Measurements from ENCODE around the gene SAMD4A. TPM values are rescaled to one million over a fixed set of nuclear protein-coding genes. Genes with fewer than 3 reads are reported as not detected.

The SAMD4A gene
- total and polyA plus RNA-seq, 2 donors (not counting 1 experiment from before 2014, with no cell fraction given), result 9.3 to 39.8 TPM

- Histone ChIP-seq H2AFZ (ENCODE audit: low read length) (no peak overlapping the region), H3K79me2 (ENCODE audit: control insufficient read depth, insufficient read depth, low read length) (peaks cover 61% of the 10 kb centered on the region), H3K27ac (ENCODE audit: insufficient read depth, low read length) (no peak overlapping the region), H3K9ac (ENCODE audit: insufficient read depth, low read length) (no peak overlapping the region), H3K4me2 (ENCODE audit: extremely low read depth, insufficient read depth, low read length) (no peak overlapping the region), H4K20me1 (ENCODE audit: control insufficient read depth, extremely low read depth, insufficient read depth, low read length) (peaks cover 2% of the 10 kb centered on the region), H3K4me3 (replicated peaks in 1 of 4; ENCODE audit: control extremely low read depth in 1 of 4, insufficient read depth in 1 of 4, low read depth in 3 of 4, low read length in 4 of 4) (no peak overlapping the region), H3K9me3 (ENCODE audit: control insufficient read depth, insufficient read depth, low read depth, low read length) (no peaks in the 10 kb centered on the region), H3K4me1 (ENCODE audit: control insufficient read depth, extremely low read depth, insufficient read depth, low read length) (no peaks in the 10 kb centered on the region), H3K27me3 (ENCODE audit: control insufficient read depth, insufficient read depth, low read length) (no peaks in the 10 kb centered on the region), H3K36me3 (ENCODE audit: control insufficient read depth, insufficient read depth, low read length) (no peaks in the 10 kb centered on the region)
- TF ChIP-seq EZH2 (IDR thresholded peaks at IDR 0.05; ENCODE audit: low read length, missing control alignments), result no peak
- no peak for TF ChIP-seq CTCF (conservative IDR thresholded peaks at IDR 0.05 in 1 of 2, IDR thresholded peaks at IDR 0.05 in 1 of 2; ENCODE audit: low read depth in 1 of 2, low read length in 2 of 2)
- DNase-seq (ENCODE audit: low read depth in 2 of 2), result no peak
These were observed 137.8 kb downstream of the SAMD4A start for GRCh38 chr14:54704768-54705167.

DNA sequence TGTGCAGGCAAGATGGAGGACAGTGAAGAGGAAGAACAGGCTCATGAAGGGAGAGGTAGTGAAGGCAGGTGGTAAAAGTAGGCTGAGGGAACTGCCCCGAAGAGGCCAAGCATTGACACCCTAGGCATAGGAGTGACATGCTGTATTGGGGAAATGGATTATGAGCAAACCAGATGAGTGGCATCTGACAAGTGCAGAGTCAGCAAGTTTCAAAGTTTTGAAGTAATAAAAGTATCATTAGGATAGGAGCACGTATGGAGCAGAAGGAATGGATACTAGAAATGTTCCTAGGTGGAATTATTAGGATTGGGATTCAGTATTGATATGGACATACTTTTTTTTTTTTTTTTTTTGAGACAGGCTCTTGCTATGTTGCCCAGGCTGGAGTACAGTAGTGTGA, 139.8 kb downstream of the SAMD4A start:
- no peak overlapping the region for H3K9ac ChIP-seq (ENCODE audit: insufficient read depth, low read length)
- no peak overlapping the region for H3K4me3 ChIP-seq (replicated peaks in 1 of 4; ENCODE audit: control extremely low read depth in 1 of 4, insufficient read depth in 1 of 4, low read depth in 3 of 4, low read length in 4 of 4)
- no peak for DNase-seq (ENCODE audit: low read depth in 2 of 2)
- no peak overlapping the region for H3K4me2 ChIP-seq (ENCODE audit: extremely low read depth, insufficient read depth, low read length)
- peaks cover 2% of the 10 kb centered on the region for H4K20me1 ChIP-seq (ENCODE audit: control insufficient read depth, extremely low read depth, insufficient read depth, low read length)
- H3K4me1 ChIP-seq (ENCODE audit: control insufficient read depth, extremely low read depth, insufficient read depth, low read length), result no peaks in the 10 kb centered on the region
- no peak for TF ChIP-seq EZH2 (IDR thresholded peaks at IDR 0.05; ENCODE audit: low read length, missing control alignments)
- no peak for TF ChIP-seq CTCF (conservative IDR thresholded peaks at IDR 0.05 in 1 of 2, IDR thresholded peaks at IDR 0.05 in 1 of 2; ENCODE audit: low read depth in 1 of 2, low read length in 2 of 2)
- H3K79me2 ChIP-seq (ENCODE audit: control insufficient read depth, insufficient read depth, low read length), result peaks cover 67% of the 10 kb centered on the region
- H2AFZ ChIP-seq (ENCODE audit: low read length), result no peak overlapping the region
- H3K36me3 ChIP-seq (ENCODE audit: control insufficient read depth, insufficient read depth, low read length), result no peaks in the 10 kb centered on the region
- no peak overlapping the region for H3K27ac ChIP-seq (ENCODE audit: insufficient read depth, low read length)
- H3K9me3 ChIP-seq (ENCODE audit: control insufficient read depth, insufficient read depth, low read depth, low read length), result no peaks in the 10 kb centered on the region
- H3K27me3 ChIP-seq (ENCODE audit: control insufficient read depth, insufficient read depth, low read length), result no peaks in the 10 kb centered on the region

- TF ChIP-seq EZH2 (IDR thresholded peaks at IDR 0.05; ENCODE audit: low read length, missing control alignments), result no peak
- no peak for TF ChIP-seq CTCF (conservative IDR thresholded peaks at IDR 0.05 in 1 of 2, IDR thresholded peaks at IDR 0.05 in 1 of 2; ENCODE audit: low read depth in 1 of 2, low read length in 2 of 2)
- no peak overlapping the region for H2AFZ ChIP-seq (ENCODE audit: low read length)
- no peak overlapping the region for H3K4me3 ChIP-seq (replicated peaks in 1 of 4; ENCODE audit: control extremely low read depth in 1 of 4, insufficient read depth in 1 of 4, low read depth in 3 of 4, low read length in 4 of 4)
- no peak overlapping the region for H3K27ac ChIP-seq (ENCODE audit: insufficient read depth, low read length)
- peaks cover 6% of the 10 kb centered on the region for H3K4me1 ChIP-seq (ENCODE audit: control insufficient read depth, extremely low read depth, insufficient read depth, low read length)
- H3K4me2 ChIP-seq (ENCODE audit: extremely low read depth, insufficient read depth, low read length), result no peak overlapping the region
- H4K20me1 ChIP-seq (ENCODE audit: control insufficient read depth, extremely low read depth, insufficient read depth, low read length), result no peaks in the 10 kb centered on the region
- H3K27me3 ChIP-seq (ENCODE audit: control insufficient read depth, insufficient read depth, low read length), result no peaks in the 10 kb centered on the region
- no peaks in the 10 kb centered on the region for H3K9me3 ChIP-seq (ENCODE audit: control insufficient read depth, insufficient read depth, low read depth, low read length)
- H3K36me3 ChIP-seq (ENCODE audit: control insufficient read depth, insufficient read depth, low read length), result no peaks in the 10 kb centered on the region
- H3K79me2 ChIP-seq (ENCODE audit: control insufficient read depth, insufficient read depth, low read length), result peaks cover 63% of the 10 kb centered on the region
- H3K9ac ChIP-seq (ENCODE audit: insufficient read depth, low read length), result no peak overlapping the region
- no peak for DNase-seq (ENCODE audit: low read depth in 2 of 2)
These were observed 141.2 kb downstream of the SAMD4A start for GRCh38 chr14:54708161-54708560.

Measured in fibroblast of lung (primary cell).